ENCODE results near the gene SNF8.

The SNF8 gene

GRCh38 chr17:48933035-48933434 is 11.6 kb downstream of the SNF8 start:
- Histone ChIP-seq H3K36me3 (ENCODE audit: control insufficient read depth in 5 of 5, insufficient read depth in 5 of 5, low read length in 5 of 5) (peaks cover 28 to 90% (median 73%) of the 10 kb centered on the region in 5 donors), H3K9me3 (ENCODE audit: control insufficient read depth in 5 of 5, low read length in 5 of 5) (no peaks in the 10 kb centered on the region), H3K27ac (ENCODE audit: low read depth, low read length) (no peak overlapping the region)

GRCh38 chr17:48930435-48930873 is 14.2 kb downstream of the SNF8 start:
- H3K27me3 ChIP-seq (ENCODE audit: control insufficient read depth in 5 of 5, insufficient read depth in 4 of 5, low read length in 5 of 5), result no peaks in the 10 kb centered on the region
- peaks cover 0 to 6% (median 5%) of the 10 kb centered on the region in 5 donors for H3K4me1 ChIP-seq (ENCODE audit: control insufficient read depth in 5 of 5, insufficient read depth in 5 of 5, low read length in 5 of 5)
- H3K9ac ChIP-seq (ENCODE audit: low read length in 5 of 5), result no peak overlapping the region
- H3K9me3 ChIP-seq (ENCODE audit: control insufficient read depth in 5 of 5, low read length in 5 of 5), result no peaks in the 10 kb centered on the region
- no peak overlapping the region for H3K27ac ChIP-seq (ENCODE audit: low read depth, low read length)
- no peak overlapping the region for H3K4me3 ChIP-seq (ENCODE audit: low read depth in 1 of 5, low read length in 5 of 5)
- peaks cover 22 to 96% (median 82%) of the 10 kb centered on the region in 5 donors for H3K36me3 ChIP-seq (ENCODE audit: control insufficient read depth in 5 of 5, insufficient read depth in 5 of 5, low read length in 5 of 5)

More at GRCh38 chr17:48933035-48933434, 11.6 kb downstream of the SNF8 start:
- Histone ChIP-seq H3K4me1 (ENCODE audit: control insufficient read depth in 5 of 5, insufficient read depth in 5 of 5, low read length in 5 of 5) (peaks cover 0 to 6% (median 5%) of the 10 kb centered on the region in 5 donors), H3K27me3 (ENCODE audit: control insufficient read depth in 5 of 5, insufficient read depth in 4 of 5, low read length in 5 of 5) (no peaks in the 10 kb centered on the region), H3K9ac (ENCODE audit: low read length in 5 of 5) (no peak overlapping the region), H3K4me3 (ENCODE audit: low read depth in 1 of 5, low read length in 5 of 5) (no peak overlapping the region)

GRCh38 chr17:48929812-48930165 is 14.9 kb downstream of the SNF8 start:
- Histone ChIP-seq H3K9ac (ENCODE audit: low read length in 5 of 5) (no peak overlapping the region), H3K4me3 (ENCODE audit: low read depth in 1 of 5, low read length in 5 of 5) (no peak overlapping the region), H3K4me1 (ENCODE audit: control insufficient read depth in 5 of 5, insufficient read depth in 5 of 5, low read length in 5 of 5) (peaks cover 0 to 6% (median 5%) of the 10 kb centered on the region in 5 donors), H3K36me3 (ENCODE audit: control insufficient read depth in 5 of 5, insufficient read depth in 5 of 5, low read length in 5 of 5) (peaks cover 25 to 99% (median 88%) of the 10 kb centered on the region in 5 donors), H3K27me3 (ENCODE audit: control insufficient read depth in 5 of 5, insufficient read depth in 4 of 5, low read length in 5 of 5) (no peaks in the 10 kb centered on the region), H3K27ac (ENCODE audit: low read depth, low read length) (no peak overlapping the region), H3K9me3 (ENCODE audit: control insufficient read depth in 5 of 5, low read length in 5 of 5) (no peaks in the 10 kb centered on the region)

GRCh38 chr17:48928876-48929811 is 15.5 kb downstream of the SNF8 start:
- no peak overlapping the region for H3K27ac ChIP-seq (ENCODE audit: low read depth, low read length)
- H3K9ac ChIP-seq (ENCODE audit: low read length in 5 of 5), result no peak overlapping the region
- H3K4me3 ChIP-seq (ENCODE audit: low read depth in 1 of 5, low read length in 5 of 5), result no peak overlapping the region
- H3K27me3 ChIP-seq (ENCODE audit: control insufficient read depth in 5 of 5, insufficient read depth in 4 of 5, low read length in 5 of 5), result no peaks in the 10 kb centered on the region
- no peaks in the 10 kb centered on the region for H3K9me3 ChIP-seq (ENCODE audit: control insufficient read depth in 5 of 5, low read length in 5 of 5)
- peaks cover 27 to 99% (median 86%) of the 10 kb centered on the region in 5 donors for H3K36me3 ChIP-seq (ENCODE audit: control insufficient read depth in 5 of 5, insufficient read depth in 5 of 5, low read length in 5 of 5)
- H3K4me1 ChIP-seq (ENCODE audit: control insufficient read depth in 5 of 5, insufficient read depth in 5 of 5, low read length in 5 of 5), result peaks cover 0 to 6% (median 5%) of the 10 kb centered on the region in 5 donors

GRCh38 chr17:48927978-48928745 is 16.5 kb downstream of the SNF8 start:
- no peaks in the 10 kb centered on the region for H3K9me3 ChIP-seq (ENCODE audit: control insufficient read depth in 5 of 5, low read length in 5 of 5)
- H3K4me1 ChIP-seq (ENCODE audit: control insufficient read depth in 5 of 5, insufficient read depth in 5 of 5, low read length in 5 of 5), result peaks cover 0 to 6% (median 5%) of the 10 kb centered on the region in 5 donors
- H3K27me3 ChIP-seq (ENCODE audit: control insufficient read depth in 5 of 5, insufficient read depth in 4 of 5, low read length in 5 of 5), result no peaks in the 10 kb centered on the region
- H3K4me3 ChIP-seq (ENCODE audit: low read depth in 1 of 5, low read length in 5 of 5), result no peak overlapping the region
- peaks cover 24 to 99% (median 86%) of the 10 kb centered on the region in 5 donors for H3K36me3 ChIP-seq (ENCODE audit: control insufficient read depth in 5 of 5, insufficient read depth in 5 of 5, low read length in 5 of 5)
- H3K9ac ChIP-seq (ENCODE audit: low read length in 5 of 5), result no peak overlapping the region
- no peak overlapping the region for H3K27ac ChIP-seq (ENCODE audit: low read depth, low read length)

GRCh38 chr17:48925991-48926342 is 18.7 kb downstream of the SNF8 start:
- no peaks in the 10 kb centered on the region for H3K9me3 ChIP-seq (ENCODE audit: control insufficient read depth in 5 of 5, low read length in 5 of 5)
- no peak overlapping the region for H3K9ac ChIP-seq (ENCODE audit: low read length in 5 of 5)
- no peak overlapping the region for H3K27ac ChIP-seq (ENCODE audit: low read depth, low read length)
- peaks cover 0 to 6% (median 5%) of the 10 kb centered on the region in 5 donors for H3K4me1 ChIP-seq (ENCODE audit: control insufficient read depth in 5 of 5, insufficient read depth in 5 of 5, low read length in 5 of 5)
- peaks cover 27 to 99% (median 84%) of the 10 kb centered on the region in 5 donors for H3K36me3 ChIP-seq (ENCODE audit: control insufficient read depth in 5 of 5, insufficient read depth in 5 of 5, low read length in 5 of 5)
- no peak overlapping the region for H3K4me3 ChIP-seq (ENCODE audit: low read depth in 1 of 5, low read length in 5 of 5)
- no peaks in the 10 kb centered on the region for H3K27me3 ChIP-seq (ENCODE audit: control insufficient read depth in 5 of 5, insufficient read depth in 4 of 5, low read length in 5 of 5)

- Histone ChIP-seq H3K27me3 (ENCODE audit: control insufficient read depth in 5 of 5, insufficient read depth in 4 of 5, low read length in 5 of 5) (no peaks in the 10 kb centered on the region), H3K9ac (ENCODE audit: low read length in 5 of 5) (no peak overlapping the region), H3K9me3 (ENCODE audit: control insufficient read depth in 5 of 5, low read length in 5 of 5) (no peaks in the 10 kb centered on the region), H3K4me1 (ENCODE audit: control insufficient read depth in 5 of 5, insufficient read depth in 5 of 5, low read length in 5 of 5) (peaks cover 0 to 3% (median 2%) of the 10 kb centered on the region in 5 donors), H3K36me3 (ENCODE audit: control insufficient read depth in 5 of 5, insufficient read depth in 5 of 5, low read length in 5 of 5) (peaks cover 25 to 99% (median 86%) of the 10 kb centered on the region in 5 donors), H3K4me3 (ENCODE audit: low read depth in 1 of 5, low read length in 5 of 5) (no peak overlapping the region), H3K27ac (ENCODE audit: low read depth, low read length) (no peak overlapping the region)
These were observed 19.2 kb downstream of the SNF8 start for GRCh38 chr17:48925251-48925990.

- peaks cover 19 to 91% (median 60%) of the 10 kb centered on the region in 5 donors for H3K36me3 ChIP-seq (ENCODE audit: control insufficient read depth in 5 of 5, insufficient read depth in 5 of 5, low read length in 5 of 5)
- peaks cover 0 to 17% (median 3%) of the 10 kb centered on the region in 5 donors for H3K4me1 ChIP-seq (ENCODE audit: control insufficient read depth in 5 of 5, insufficient read depth in 5 of 5, low read length in 5 of 5)
- H3K9me3 ChIP-seq (ENCODE audit: control insufficient read depth in 5 of 5, low read length in 5 of 5), result no peaks in the 10 kb centered on the region
- H3K4me3 ChIP-seq (ENCODE audit: low read depth in 1 of 5, low read length in 5 of 5), result no peak overlapping the region
- peak overlapping the region in 2 of 5 donors; percentile 7 to 20 for H3K9ac ChIP-seq (ENCODE audit: low read length in 5 of 5)
- H3K27me3 ChIP-seq (ENCODE audit: control insufficient read depth in 5 of 5, insufficient read depth in 4 of 5, low read length in 5 of 5), result no peaks in the 10 kb centered on the region
- peak overlapping the region; percentile 38 for H3K27ac ChIP-seq (ENCODE audit: low read depth, low read length)
These were observed 29.0 kb downstream of the SNF8 start for GRCh38 chr17:48915459-48916282.

- H3K36me3 ChIP-seq (ENCODE audit: control insufficient read depth in 5 of 5, insufficient read depth in 5 of 5, low read length in 5 of 5), result peaks cover 14 to 61% (median 40%) of the 10 kb centered on the region in 5 donors
- no peak overlapping the region for H3K4me3 ChIP-seq (ENCODE audit: low read depth in 1 of 5, low read length in 5 of 5)
- H3K4me1 ChIP-seq (ENCODE audit: control insufficient read depth in 5 of 5, insufficient read depth in 5 of 5, low read length in 5 of 5), result peaks cover 3 to 41% (median 26%) of the 10 kb centered on the region in 5 donors
- H3K27ac ChIP-seq (ENCODE audit: low read depth, low read length), result no peak overlapping the region
- no peak overlapping the region for H3K9ac ChIP-seq (ENCODE audit: low read length in 5 of 5)
- H3K27me3 ChIP-seq (ENCODE audit: control insufficient read depth in 5 of 5, insufficient read depth in 4 of 5, low read length in 5 of 5), result no peaks in the 10 kb centered on the region
- H3K9me3 ChIP-seq (ENCODE audit: control insufficient read depth in 5 of 5, low read length in 5 of 5), result no peaks in the 10 kb centered on the region
These were observed 32.2 kb downstream of the SNF8 start for GRCh38 chr17:48912476-48912875.
